HCT116 (cell line): ENCODE results near the gene KIAA0825. TPM values are rescaled to one million over a fixed set of nuclear protein-coding genes. Genes with fewer than 3 reads are reported as not detected.

Source experiments
- total RNA-seq: library from RNA; stranded (reverse); gene quantifications from one replicate; pipeline ENCODE4 v1.2.1, GENCODE V29; 2021; ENCODE audit not compliant: unreplicated experiment

The KIAA0825 gene
- total RNA-seq, 1 experiment from 2014 or later, result 1.4 TPM

Other genes starting within 250 kb of the KIAA0825 start
- gene SLF1, start 65 bp upstream of the KIAA0825 start, total RNA-seq, result 10.4 TPM